GM18526 (cell line): ENCODE data around the gene CHN1.

Experiments
- POLR2A ChIP-seq: IDR thresholded peaks from 3 replicates; pipeline ENCODE4 v1.6.1; 2011; ENCODE audit not compliant: insufficient read length; ENCODE audit errors: extremely low read depth

The CHN1 gene

DNA sequence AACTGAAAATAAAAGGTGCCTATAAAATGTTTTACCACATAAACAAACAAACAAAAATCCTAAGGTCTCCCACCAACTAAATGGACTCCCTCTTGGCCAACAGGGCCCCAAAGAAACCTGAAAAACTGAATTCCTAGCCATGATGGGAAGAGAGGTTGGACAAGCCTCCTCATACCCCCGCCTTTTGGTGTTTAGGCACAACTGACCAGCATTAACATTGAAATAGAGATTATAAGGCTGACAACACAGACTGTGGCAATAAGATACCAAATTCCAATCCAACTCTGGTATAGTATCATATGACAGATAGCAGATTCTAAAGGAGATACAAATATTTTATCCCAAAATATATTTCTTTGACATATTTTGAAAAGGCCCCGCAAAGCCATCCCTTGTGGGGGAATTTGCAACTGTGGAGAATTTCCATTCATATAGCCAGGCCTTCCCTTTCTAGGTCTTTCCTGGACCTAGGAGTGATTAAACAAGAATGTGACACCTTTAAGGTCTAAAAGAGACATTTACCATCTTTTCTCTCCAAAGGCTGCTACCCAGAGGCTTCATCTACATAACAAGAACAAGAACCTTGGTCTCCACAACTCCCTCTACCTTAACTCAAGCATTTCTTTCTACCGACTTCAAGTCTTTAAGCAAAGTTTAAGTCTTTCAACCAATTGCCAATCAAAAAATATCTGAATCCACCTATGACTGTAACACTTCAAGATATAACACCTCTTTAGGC is 80.0 kb downstream of the CHN1 start:
- TF ChIP-seq POLR2A, result no peak

DNA sequence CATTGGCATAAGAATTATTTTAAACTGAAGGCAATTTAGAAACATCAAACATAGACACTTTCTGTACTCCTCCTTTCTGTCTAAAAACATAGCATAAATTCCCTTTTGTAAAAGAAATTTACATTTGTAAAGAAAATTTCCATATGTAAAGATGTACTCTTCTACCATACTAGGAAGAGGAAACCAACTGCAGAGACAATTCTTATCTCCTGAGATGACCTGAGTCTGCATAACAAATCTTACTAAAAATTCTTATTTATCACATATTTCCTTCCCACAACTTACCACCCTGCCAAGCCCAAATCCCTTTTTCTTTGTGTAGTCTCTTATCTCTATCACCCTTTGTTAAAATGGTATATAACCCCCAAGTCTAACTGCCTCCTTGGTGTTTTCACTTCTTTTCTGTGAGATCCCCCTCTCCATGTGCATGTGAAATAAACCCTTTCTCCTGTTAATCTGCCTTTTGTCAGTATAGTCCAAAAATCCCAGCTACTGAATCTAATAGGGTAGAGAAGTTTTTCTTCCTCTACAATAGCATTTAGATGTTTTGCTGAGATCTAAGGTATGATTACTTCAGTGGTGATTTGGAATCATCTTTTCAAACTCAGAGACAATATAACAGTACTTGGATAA is 81.0 kb downstream of the CHN1 start:
- no peak for TF ChIP-seq POLR2A

DNA sequence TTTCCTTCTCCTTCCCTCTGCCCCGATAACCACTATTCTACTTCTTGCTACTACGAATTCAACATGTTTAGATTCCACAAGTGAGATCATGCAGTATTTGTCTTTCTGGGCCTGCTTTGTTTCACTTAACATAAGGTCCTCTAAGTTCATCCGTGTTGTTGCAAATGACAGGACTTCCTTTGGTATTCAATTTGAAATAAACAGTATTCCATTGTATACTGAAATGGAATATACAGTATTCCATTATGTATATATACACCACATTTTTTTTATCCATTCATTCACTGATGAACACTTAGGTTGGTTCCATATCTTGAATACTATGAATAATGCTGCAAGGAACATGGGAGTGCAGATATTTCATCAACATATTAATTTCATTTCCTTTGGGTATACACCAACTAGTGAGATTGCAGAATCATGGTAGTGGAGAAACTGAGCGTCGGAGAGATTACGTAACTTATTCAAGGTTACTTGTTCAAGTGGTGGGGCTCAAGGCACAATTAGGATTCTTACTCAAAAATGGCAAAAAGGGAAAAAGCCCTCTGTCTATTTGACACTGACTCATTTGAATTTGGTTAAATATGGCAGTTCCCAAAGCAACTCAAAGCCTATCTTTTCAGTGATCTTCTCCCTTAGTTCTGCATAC is 85.1 kb downstream of the CHN1 start:
- no peak for TF ChIP-seq POLR2A

DNA sequence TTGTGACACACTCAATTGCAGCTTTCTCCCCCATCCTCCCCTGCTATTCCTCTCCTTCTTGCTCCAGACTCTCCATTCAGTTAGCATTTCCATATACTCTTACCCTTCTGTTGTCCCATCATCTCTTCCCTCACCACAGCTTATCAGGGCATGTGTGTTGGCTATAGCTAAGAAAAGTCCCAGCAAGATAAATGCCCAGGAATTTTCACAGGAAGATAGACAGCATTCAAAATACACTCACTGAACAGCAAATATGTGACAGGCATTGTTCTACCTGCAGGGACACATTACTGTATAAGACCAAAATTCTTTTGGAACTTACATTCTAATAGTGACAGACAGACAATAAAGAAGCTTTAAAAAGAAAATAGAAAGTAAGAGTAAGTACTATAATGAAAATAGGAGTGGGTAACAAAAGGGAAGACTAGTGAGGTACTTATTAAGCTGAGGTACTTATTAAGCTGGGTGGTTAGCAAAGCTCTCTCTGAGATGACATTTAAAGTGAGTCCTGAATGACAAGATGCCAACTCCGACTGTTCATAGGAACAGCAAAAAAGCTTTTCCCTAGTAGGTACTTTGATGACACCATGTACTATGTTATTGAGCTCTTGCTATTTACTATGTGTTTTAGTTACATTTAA is 86.2 kb downstream of the CHN1 start:
- no peak for TF ChIP-seq POLR2A

DNA sequence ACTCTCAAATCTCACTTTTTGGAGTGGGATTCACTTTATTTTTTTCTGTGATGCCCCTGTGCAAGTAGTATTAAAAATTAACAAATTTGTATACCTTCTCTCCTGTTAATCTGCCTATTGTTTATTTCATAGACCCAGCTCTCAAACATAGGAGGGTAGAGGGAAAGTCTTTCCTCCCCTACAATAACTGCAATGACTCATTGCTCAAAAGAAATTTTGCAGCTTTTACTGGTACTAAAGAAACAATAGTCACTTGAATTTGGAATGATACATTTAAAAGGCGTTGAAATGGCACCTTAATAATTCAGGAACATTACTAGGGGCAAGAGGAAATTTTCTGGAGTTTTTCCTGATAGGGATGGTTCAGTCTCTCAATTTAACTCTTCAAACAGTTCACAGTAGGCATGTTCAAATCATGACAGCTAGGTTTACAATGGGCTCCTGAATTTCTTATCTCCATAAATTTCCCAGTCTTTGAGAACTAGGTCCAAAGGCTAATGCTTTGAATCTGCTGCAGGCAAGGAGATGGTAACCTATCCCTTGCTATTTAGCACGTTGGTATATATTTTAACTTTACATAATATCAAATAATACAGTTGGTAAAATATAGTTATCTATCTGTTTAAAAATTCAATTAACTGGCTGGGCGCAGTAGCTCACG is 88.8 kb downstream of the CHN1 start:
- no peak for TF ChIP-seq POLR2A

DNA sequence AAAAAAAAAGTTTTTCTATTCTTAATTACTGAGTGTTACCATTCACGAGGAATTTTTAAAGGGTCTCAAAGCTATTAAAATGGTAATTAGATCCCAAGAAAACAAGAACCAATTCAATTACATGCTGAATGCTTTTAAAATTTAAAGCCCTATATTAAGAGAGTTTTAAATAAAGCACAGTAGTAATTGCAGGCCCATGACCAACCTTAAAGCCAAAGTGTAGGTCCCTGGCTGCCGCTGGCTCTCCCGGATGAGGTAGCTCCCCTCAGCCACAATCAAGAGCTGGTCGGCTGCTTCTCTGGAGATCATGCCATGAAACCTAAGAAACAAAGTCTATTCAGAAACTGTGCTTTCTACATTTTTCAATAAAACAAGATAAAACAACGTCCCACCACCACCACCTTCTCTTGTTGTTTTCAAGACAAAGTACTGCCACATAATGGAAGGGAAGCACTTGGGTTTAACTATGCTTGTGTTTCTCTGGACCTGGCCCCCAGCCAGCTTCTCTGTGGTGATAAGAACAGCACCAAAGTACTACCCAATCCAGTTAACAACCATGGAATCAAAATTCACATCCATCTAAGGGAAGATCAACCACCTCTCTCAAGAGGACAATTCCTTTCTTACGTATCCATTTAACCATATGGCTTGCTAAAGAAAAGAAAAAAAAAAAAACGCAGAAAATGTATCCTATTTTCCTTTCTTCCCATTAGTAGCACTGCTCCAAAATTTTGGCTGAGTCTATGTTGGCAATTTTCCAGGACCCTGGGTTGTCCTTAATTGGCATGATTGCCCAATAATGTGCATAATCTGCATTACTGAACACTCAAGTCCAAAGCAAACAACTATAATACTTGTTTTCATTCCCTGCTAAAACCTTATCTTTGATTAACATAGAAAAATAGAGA is 90.1 kb downstream of the CHN1 start:
- TF ChIP-seq POLR2A, result no peak

DNA sequence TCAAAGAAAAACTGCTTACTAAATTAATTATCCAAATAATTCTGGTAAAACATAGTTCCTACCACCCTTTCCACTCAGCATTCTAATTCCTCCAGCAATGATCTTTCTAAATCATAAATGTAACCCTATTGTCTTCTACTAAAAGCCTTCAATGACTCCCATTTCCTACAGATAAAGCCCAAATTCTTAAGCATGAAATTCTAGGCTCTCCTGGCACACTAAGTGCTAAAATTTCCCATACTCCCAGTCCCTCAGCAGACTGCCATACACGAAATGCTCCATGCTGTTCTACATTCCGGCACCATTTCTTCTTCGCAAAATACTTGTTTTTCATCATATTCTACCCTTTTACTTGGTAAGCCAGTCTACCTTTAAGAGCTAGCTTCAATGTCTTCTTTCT is 96.9 kb downstream of the CHN1 start:
- TF ChIP-seq POLR2A, result no peak

DNA sequence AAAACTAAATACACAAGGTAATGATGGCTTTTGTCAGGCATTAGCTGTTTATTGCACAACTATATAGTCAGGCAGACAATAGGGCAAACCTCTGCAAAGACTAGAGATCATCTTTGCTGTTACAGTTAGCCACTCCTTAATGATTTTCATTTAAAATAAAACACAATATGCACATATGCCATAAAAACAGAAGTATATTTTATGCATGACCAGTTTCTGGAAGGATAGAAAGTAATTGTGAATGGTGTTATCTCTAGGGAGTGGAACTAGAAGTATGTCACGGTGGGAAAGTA is 102.0 kb downstream of the CHN1 start:
- TF ChIP-seq POLR2A, result no peak

DNA sequence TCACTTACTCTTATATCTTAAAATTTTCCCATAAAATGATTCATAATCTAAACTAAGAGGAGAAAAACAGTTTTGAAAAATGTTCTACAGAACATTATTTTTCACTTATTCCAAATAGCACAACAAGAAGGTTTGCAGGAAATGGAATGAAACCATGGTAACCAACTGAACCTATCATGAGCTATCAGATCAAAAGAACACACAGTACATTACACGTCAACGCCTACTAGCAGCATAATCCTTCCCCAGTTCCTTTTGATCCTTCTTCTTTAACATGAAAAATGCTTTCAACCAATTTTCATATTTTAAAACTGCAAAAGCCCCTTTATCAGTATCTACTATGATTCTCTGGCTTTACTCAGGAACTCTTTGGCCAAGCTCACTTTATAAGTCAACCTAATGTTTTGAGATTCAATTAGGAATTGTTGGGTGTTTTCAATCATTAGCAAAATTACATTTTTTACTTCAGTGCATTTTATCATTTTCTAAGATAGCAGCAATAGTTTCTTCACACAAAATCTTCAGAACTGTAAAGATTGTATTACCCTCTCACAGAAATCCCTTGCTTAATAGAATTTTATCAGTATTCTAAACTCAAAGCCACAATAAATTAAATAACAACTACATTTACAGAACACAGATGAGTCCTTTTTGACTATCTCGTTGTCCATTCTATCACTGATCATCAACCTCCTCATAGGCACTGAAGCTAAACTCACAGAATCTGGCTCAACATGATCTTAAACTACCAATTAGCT is 102.5 kb downstream of the CHN1 start:
- no peak for TF ChIP-seq POLR2A

DNA sequence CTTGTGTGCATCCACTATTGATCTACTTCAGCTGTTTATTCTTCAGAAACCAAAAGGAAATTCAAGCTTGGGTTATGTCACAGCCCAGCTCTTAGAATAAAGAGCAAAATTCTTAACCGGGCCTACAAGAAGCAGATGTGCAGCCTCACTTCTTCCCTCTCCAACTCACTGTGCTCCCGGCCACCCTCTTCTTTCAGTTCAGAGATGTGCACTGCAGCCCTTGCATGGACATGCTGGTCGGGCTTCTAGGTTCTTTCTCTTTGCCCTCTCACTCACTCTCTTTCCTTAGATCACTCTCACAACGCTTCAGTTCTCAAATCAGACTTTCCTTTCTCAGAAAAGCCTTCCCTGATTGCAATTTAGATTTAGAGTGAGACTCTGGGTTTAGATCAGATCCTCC is 104.1 kb downstream of the CHN1 start:
- TF ChIP-seq POLR2A, result no peak

DNA sequence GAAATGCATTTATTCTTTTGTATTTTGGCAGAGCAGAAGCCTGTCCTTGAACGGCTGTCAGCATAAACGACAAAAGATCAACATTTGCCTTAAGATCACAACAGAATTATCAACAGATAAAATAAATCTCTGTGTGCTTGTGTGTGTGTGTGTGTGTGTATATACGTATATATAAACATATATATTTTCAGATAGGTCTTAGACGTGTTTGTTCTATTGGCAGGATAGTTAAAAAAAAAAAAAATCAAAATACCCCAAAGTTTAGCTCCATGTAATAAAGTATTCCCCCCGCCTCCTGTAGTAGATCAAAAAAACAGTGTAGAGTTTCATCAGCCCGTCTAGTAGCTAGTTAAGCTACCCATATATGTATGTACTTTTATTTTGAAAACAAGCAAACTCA is 107.9 kb downstream of the CHN1 start:
- no peak for TF ChIP-seq POLR2A

DNA sequence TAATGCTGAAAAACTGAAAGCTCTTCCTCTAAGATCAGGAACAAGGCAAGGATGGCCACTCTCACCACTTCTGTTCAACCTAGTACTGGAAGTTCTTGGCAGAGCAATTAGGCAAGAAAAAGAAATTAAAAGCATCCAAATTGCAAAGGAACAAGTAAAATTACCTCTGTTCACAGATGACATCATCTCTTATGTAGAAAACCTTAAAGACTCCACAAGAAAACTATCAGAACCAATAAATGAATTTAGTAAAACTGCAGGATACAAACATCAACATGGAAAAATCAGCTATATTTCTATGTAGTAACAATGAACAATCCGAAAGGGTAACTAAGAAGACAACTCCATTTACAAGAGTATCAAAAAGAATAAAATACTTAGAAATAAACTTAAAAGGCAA is 112.2 kb downstream of the CHN1 start:
- TF ChIP-seq POLR2A, result no peak

DNA sequence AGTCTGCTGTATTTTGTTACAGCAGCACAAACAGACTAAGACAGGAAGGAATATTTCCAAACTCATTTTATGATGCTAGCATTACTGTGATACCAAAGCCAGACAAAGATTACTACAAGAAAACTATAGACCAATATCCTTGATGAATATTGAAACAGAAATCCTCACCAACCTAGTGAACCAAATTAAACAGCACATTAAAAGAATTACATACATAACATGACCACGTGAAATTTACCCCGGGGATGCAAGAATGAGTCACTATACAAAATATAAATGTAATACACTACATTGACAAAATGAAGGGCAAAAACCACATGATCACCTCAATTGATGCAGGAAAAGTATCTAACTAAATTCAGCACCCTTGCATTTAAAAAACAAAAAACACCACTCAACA is 112.6 kb downstream of the CHN1 start:
- TF ChIP-seq POLR2A, result no peak
